Measurements from ENCODE around the gene TDRD12. TPM values are rescaled to one million over a fixed set of nuclear protein-coding genes. Genes with fewer than 3 reads are reported as not detected.

Gene TDRD12, protein sequence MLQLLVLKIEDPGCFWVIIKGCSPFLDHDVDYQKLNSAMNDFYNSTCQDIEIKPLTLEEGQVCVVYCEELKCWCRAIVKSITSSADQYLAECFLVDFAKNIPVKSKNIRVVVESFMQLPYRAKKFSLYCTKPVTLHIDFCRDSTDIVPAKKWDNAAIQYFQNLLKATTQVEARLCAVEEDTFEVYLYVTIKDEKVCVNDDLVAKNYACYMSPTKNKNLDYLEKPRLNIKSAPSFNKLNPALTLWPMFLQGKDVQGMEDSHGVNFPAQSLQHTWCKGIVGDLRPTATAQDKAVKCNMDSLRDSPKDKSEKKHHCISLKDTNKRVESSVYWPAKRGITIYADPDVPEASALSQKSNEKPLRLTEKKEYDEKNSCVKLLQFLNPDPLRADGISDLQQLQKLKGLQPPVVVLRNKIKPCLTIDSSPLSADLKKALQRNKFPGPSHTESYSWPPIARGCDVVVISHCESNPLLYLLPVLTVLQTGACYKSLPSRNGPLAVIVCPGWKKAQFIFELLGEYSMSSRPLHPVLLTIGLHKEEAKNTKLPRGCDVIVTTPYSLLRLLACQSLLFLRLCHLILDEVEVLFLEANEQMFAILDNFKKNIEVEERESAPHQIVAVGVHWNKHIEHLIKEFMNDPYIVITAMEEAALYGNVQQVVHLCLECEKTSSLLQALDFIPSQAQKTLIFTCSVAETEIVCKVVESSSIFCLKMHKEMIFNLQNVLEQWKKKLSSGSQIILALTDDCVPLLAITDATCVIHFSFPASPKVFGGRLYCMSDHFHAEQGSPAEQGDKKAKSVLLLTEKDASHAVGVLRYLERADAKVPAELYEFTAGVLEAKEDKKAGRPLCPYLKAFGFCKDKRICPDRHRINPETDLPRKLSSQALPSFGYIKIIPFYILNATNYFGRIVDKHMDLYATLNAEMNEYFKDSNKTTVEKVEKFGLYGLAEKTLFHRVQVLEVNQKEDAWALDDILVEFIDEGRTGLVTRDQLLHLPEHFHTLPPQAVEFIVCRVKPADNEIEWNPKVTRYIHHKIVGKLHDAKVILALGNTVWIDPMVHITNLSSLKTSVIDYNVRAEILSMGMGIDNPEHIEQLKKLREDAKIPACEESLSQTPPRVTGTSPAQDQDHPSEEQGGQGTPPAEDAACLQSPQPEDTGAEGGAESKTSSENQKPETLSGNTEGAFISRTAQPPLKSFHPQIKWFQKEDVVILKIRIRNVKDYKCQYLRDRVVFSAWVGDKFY (N-terminal part only)
- 0.26 TPM in 1 of 2 replicates, not detected in the other for total RNA-seq

DNA sequence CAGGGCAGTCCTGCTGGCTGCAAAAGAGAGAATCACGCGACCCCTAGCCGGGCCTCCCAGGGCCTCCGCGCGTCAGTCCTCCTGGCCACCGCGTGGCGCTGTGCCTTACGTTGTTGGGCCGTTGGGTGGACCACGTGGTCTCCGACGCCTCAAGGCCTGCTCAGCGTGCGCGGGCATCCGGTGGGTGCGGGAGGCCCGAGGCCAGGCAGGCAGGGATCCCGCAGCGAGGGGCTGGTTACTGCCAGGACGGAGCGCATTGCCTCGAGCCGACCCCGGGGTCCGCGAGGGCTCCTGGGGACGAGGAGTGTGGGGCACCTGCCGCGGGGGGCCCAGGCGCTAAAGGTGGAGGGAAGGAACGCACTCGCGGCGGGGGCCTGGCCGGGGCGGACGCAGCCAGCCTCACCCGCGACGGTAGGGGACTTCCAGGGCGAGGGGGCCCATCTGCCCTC lies at the start of gene TDRD12:
TDRD12 (plus strand) TSS at position 157 of the 449 bp plus-strand sequence. CDS start 306 bp downstream, outside the sequence.

DNA sequence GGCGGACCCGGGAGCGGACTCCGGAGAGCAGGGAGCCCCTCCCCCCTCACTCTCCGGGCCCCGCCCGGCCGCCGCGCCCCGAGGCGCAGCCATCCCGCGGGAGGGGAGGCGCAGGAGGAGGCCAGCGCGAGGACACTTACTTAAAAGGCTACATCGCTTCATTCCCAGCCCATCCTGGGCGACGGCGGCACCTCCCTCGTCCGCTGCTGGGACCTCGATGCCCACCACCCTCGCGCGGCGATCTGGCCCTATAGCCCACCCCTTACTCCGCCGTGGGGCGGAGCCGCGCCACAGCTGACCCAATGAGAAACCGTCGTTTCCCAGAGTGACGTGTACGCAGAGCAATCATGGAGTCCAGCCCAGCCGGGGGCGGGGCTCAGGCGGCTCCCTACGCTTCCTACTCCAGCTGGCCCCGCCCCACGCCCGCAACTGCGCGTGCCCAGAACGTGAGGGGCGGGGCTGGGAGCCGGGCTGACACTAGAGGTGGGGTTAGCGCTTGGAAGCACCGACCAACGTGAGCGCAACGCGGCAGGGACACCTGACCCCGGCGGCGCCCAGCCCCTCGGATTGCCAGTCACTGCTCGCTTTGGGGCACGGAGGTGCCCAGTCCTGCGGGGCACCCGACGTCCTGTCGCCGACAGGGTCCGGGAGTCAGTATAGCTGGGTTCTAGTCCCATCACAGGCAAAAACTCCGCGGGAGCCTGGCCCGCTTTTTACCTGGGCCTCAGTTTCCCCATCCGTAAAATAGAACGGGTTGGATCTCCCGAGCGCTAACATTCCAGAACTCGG lies 44.4 kb upstream of the TDRD12 start, which contains the start of gene ANKRD27:
ANKRD27 (minus strand) TSS at position 250 of the 789 bp plus-strand sequence. CDS start 16,165 bp downstream, outside the sequence.

DNA sequence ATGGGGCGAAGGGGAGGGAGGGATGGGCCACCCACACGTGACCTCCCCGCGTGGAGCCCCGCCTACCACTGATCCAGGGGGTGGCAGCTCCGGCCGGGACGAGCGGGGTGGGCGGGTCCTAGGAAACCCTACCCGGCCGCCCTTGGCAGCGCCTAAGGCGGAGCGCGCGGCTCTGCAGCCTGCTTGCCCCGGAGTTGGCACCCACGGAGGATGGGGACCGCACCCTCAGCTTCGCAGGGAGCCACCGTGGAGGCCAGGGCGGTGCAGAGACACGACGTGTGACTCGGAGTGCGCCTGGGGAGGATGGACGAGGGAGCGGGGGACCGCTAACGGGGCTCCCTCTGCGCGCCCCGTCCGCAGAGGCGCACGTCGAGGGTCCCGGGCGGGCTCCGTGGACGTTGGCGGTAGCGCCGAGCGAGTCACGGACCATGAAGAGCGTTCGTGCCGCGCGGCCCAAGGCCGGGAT lies 43.8 kb upstream of the TDRD12 start, which contains the start of gene RGS9BP:
RGS9BP (plus strand) TSS at position 129 of the 466 bp plus-strand sequence. CDS start 416 bp downstream, outside the sequence.

DNA sequence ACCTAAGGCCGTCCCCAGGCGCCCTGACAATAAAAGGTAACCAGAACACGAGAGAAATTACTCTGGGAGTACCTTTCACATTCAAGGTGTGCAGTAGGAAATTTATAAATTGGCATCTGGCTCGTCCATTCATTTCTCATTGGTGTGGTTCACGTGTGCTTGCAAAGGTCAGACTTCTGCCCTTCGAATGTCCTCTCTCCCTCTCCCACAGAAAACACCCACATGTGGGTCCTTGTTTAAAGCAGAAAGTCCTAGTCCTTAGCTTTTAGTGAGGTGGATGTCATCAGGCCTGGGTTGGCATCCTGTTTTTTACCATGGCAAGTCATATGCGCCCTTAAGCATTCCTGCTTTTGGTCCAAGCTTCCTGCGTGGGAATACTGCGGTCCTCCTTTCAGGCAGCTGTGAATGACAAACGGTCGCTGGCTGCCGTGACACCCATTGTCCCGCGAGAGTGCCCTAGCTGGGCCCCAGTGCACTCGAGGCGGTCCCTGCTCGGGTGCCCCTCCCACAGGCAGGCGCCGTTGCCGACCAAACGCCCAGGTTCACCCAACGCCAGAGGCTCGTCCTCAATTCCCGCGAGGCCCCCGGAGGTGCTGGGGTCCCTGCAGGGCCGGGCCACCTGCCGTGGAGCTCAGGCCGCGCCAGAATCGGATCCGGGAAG lies 28.1 kb upstream of the TDRD12 start, which contains the start of gene NUDT19:
NUDT19 (plus strand) TSS at position 531 of the 661 bp plus-strand sequence. CDS start 140 bp downstream, outside the sequence.

DNA sequence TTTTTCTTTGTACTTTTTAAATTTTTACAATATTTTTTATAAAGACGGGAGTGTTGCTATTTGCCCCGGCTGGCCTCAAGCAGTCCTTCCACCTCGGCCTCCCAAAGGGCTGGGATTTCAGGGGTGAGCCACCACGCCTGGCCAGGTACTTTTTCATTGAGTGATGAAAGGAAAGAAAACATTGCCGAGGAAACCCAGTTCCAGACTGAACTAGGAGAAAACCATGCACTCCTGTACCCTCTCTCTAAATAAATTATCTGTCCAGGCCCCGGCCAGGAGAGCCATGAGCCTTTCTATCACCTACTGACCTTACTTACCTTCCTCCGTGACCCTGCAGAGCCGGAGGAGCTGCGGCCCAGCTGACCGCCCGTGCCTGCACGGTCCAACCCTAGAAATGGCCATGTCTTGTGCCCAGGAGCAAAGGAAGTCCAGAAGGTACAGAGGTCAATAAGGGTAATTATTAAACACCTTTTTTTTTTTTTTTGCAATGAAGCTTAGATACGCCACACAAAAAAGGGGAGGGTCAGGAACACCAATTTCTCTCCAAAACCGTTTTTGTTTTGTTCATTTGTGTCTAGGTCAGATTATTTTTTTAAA lies 149.9 kb downstream of the TDRD12 start, which contains the start of gene SLC7A9:
SLC7A9 (minus strand) TSS at position 399 of the 597 bp plus-strand sequence. CDS start 1,233 bp downstream, outside the sequence.

Other genes starting within 250 kb of the TDRD12 start
- gene PDCD5, start 138.6 kb upstream of the TDRD12 start, total RNA-seq, result 84.2 and 219 TPM in 2 replicates
- 16.0 and 20.7 TPM in 2 replicates for gene ANKRD27, start 44.6 kb upstream of the TDRD12 start, total RNA-seq
- gene RGS9BP, start 43.9 kb upstream of the TDRD12 start, total RNA-seq, result 0.16 TPM in 1 of 2 replicates, not detected in the other
- gene NUDT19, start 27.9 kb upstream of the TDRD12 start, total RNA-seq, result 12.3 and 14.9 TPM in 2 replicates
- gene SLC7A9, start 150.0 kb downstream of the TDRD12 start, total RNA-seq, result not detected in 2 replicates